ENCODE results near the gene WLS.

- TF ChIP-seq CTCF (IDR thresholded peaks at IDR 0.05), result no peak
- no peak for TF ChIP-seq ZFX (IDR thresholded peaks at IDR 0.05; ENCODE audit: borderline replicate concordance)
These were observed 66.7 kb downstream of the WLS start for GRCh38 chr1:68165665-68166064.

Measured in 22Rv1 (cell line).